Measurements from ENCODE around the gene USP4. TPM values are rescaled to one million over a fixed set of nuclear protein-coding genes. Genes with fewer than 3 reads are reported as not detected.
"Not testable (repeated sequence)": the region's sequence is repeated elsewhere in the genome, so short reads cannot be mapped to it uniquely, and the experiment has no call there.

USP4 gene
- total RNA-seq, 2 donors from 2014 or later = 90.9 to 105 TPM

DNA sequence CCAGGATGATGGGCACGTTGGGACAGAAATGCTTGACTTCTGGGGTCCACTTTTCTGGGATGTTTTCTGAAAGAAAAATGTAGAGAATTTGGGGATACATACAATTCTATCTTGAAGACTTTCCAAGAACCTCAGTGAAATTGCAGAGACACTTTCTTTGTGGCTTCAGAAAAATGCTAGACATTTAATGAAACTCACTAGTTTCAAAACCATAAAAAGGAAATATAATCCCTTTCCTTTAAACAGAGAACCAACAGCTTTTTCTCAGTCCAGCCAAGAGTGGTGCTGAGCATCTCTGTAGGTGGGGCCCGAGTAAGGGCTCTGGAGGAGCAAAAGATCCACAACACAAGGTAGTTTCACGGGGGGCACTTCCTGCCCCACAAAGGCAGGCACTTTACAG, 22.7 kb upstream of the USP4 start:
- DNase-seq (ENCODE audit: low spot score) (no peak), ATAC-seq (no peak)
- Mint-ChIP-seq H3K36me3 (peaks cover 4% of the 10 kb centered on the region), H3K27ac (peak overlapping the region in 1 of 2 donors; percentile 76), H3K9me3 (no peaks in the 10 kb centered on the region), H3K4me3 (no peak overlapping the region), H3K27me3 (no peaks in the 10 kb centered on the region), H3K4me1 (ENCODE audit: low read depth in 2 of 2) (peaks cover 7 to 8% of the 10 kb centered on the region in 2 donors)

DNA sequence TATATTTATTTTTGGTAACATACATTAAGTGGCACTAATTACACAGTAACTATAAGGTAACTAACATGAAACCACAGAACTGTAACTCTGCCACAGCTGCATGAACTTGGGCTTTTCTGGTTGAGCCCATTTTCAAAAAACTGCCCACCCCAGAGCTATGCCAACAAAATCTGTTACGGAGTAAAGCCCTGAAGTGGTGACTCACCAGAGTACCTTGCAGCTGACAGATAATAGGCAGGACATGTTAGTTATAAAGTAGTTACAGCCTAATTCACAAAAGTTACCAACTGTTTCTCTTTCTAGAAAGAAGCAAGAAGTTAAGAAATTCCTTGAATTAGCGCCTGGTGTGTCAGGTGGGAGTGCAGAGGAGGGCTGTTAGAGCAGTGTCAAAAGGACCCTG, 19.8 kb upstream of the USP4 start:
- Mint-ChIP-seq H3K4me3 (peak overlapping the region; percentile 96), H3K27ac (peak overlapping the region; percentile 89 to 92), H3K4me1 (ENCODE audit: low read depth in 2 of 2) (peaks cover 14% of the 10 kb centered on the region in 2 donors), H3K9me3 (no peaks in the 10 kb centered on the region), H3K27me3 (no peaks in the 10 kb centered on the region), H3K36me3 (peaks cover 4% of the 10 kb centered on the region)
- DNase-seq (ENCODE audit: low spot score) (no peak), ATAC-seq (no peak)

DNA sequence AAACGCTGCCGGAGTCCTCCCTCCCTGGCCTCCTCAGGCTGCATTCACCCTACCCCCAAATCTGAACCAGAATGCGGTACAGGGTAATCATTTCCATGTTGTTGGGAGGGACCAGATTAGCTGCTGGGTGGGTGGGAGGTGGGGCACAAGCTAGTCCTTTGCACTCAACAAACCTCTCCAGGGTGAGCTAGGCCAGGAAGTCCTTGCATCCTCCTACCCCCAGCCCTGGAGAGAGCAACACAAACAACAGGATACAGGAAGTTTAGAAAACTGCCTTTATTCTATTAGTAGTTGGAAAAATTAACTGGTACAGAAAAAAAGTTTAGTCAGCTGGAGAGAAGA, 19.0 kb upstream of the USP4 start:
- peaks cover 14 to 17% of the 10 kb centered on the region in 2 donors for H3K4me1 Mint-ChIP-seq (ENCODE audit: low read depth in 2 of 2)
- ATAC-seq = no peak
- H3K36me3 Mint-ChIP-seq = peaks cover 4% of the 10 kb centered on the region

DNA sequence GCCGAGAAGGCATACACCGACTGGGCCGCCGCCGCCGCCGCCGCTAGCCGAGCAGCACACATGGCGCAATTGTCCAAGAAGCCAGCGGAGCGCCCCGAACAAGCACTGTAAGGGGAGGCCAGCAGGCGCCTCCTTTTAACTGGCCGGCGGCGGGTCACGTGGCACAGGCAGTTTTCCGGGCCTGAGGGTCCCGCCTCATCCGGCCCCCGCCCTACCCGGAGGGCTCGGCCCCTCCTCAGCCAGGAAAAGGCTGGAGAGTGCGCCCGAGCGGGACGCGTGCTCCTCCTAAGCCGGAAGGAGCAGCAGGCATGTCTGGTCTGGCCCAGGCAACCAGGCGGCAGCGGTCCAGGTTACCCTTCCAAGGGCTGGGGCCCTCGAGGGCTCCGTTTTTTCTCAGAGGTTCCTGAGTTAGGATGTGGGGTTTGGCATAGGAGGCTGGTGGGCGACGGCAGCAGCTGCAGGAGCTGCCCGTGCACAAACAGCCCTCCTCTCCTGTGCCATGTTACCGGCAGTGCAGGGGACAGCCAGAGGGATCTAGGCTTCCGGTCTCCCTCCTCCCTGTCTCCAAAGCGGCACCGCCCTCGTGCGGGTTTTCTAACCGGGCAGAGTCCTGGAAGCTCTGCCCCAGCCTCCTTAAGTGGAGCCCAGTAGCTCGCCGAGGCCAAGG, 18.5 kb upstream of the USP4 start, which contains the start of gene GPX1:
Gene GPX1, minus strand, starts transcription at position 137 of the 667 bp plus-strand sequence. Its CDS starts 75 bp downstream, at position 62.
- Mint-ChIP-seq H3K36me3 (peaks cover 4% of the 10 kb centered on the region), H3K27me3 (no peaks in the 10 kb centered on the region), H3K9me3 (no peaks in the 10 kb centered on the region), H3K4me3 (peak within 1 kb of the TSS; percentile 96), H3K4me1 (ENCODE audit: low read depth in 2 of 2) (peaks cover 15 to 17% of the 10 kb centered on the region in 2 donors), H3K27ac (peak within 1 kb of the TSS; percentile 89 to 92)
- ATAC-seq = peak; percentile 95 to 96
- DNase-seq (ENCODE audit: low spot score) = peak; percentile 90

More for the DNA sequence above, 19.0 kb upstream of the USP4 start:
- no peaks in the 10 kb centered on the region for H3K27me3 Mint-ChIP-seq
- peak overlapping the region; percentile 89 to 92 for H3K27ac Mint-ChIP-seq
- H3K4me3 Mint-ChIP-seq = peak overlapping the region; percentile 96
- DNase-seq (ENCODE audit: low spot score) = no peak
- no peaks in the 10 kb centered on the region for H3K9me3 Mint-ChIP-seq

DNA sequence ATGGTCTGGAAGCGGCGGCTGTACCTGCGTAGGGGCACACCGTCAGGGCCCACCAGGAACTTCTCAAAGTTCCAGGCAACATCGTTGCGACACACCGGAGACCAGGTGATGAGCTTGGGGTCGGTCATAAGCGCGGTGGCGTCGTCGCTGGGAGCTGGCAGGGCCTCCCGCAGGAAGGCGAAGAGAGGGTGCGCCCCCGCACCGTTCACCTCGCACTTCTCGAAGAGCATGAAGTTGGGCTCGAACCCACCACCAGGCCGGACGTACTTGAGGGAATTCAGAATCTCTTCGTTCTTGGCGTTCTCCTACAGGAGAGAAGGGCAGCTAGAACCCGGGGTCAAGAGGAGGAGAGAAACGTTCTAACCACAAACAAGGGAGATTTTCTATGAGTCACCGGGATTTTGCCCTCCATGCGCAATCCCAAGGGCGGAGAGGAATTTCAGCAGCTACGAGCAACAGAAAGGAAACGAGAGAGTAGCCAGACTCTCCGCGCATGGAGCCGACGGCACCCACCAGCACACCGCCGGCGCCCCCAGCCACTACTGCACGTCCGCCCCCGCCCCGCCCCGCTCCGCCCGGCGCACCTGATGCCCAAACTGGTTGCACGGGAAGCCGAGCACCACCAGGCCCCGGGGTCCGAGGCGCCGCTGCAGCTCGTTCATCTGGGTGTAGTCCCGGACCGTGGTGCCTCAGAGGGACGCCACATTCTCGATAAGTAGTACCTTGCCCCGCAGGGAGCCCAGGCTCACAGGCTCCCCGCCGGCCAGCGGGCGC, 17.8 kb upstream of the USP4 start:
- H3K36me3 Mint-ChIP-seq, H3K27me3 Mint-ChIP-seq, H3K9me3 Mint-ChIP-seq: not testable (repeated sequence)
- ATAC-seq = peak; percentile 60 to 66
- Mint-ChIP-seq H3K4me3 (peak overlapping the region; percentile 96), H3K27ac (peak overlapping the region; percentile 89 to 92), H3K4me1 (ENCODE audit: low read depth in 2 of 2) (peaks cover 17 to 21% of the 10 kb centered on the region in 2 donors)
- peak; percentile 63 for DNase-seq (ENCODE audit: low spot score)

DNA sequence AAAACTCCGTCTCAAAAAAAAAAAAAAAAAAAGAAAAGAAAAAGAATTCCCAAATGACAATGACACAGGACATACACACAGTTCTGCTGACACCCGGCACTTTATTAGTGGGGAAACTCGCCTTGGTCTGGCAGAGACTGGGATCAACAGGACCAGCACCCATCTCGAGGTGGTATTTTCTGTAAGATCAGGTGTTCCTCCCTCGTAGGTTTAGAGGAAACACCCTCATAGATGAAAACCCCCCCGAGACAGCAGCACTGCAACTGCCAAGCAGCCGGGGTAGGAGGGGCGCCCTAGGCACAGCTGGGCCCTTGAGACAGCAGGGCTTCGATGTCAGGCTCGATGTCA, 17.2 kb upstream of the USP4 start:
- H3K4me1 Mint-ChIP-seq (ENCODE audit: low read depth in 2 of 2) = peaks cover 17 to 21% of the 10 kb centered on the region in 2 donors
- H3K27me3 Mint-ChIP-seq; ATAC-seq; H3K9me3 Mint-ChIP-seq; H3K36me3 Mint-ChIP-seq; DNase-seq (ENCODE audit: low spot score): not testable (repeated sequence)
- H3K27ac Mint-ChIP-seq = peak overlapping the region; percentile 89 to 92
- peak overlapping the region; percentile 96 for H3K4me3 Mint-ChIP-seq

DNA sequence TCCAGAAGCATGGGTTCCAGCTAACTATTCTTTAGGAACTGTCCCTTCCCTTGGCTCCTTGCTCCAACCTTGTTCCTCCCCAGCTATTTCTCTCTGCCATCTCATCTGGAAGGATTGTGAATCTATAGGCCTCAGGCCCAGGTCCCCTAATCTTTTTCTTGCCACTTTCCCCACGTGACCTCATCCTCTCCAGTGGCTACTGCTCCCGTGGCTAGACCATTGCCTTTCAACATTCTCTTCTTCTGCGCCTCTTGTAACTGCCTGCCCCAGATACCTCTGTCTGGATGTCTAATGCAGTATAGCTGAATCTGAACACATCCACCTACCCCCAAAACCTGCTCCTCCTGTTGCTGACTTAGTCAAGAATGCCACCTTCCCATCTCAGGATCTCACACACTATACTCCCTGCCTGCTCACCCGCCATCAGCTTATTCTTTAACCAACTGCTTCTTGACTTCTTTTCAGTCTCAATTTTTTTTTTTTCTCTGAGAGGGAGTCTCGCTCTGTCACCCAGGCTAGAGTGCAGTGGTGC, 13.1 kb upstream of the USP4 start:
- ATAC-seq = no peak
- no peak overlapping the region for H3K4me3 Mint-ChIP-seq
- no peaks in the 10 kb centered on the region for H3K27me3 Mint-ChIP-seq
- no peak for DNase-seq (ENCODE audit: low spot score)
- H3K9me3 Mint-ChIP-seq = no peaks in the 10 kb centered on the region
- H3K4me1 Mint-ChIP-seq (ENCODE audit: low read depth in 2 of 2) = peaks cover 18 to 29% of the 10 kb centered on the region in 2 donors
- H3K36me3 Mint-ChIP-seq = no peaks in the 10 kb centered on the region
- H3K27ac Mint-ChIP-seq = peak overlapping the region in 1 of 2 donors; percentile 52

DNA sequence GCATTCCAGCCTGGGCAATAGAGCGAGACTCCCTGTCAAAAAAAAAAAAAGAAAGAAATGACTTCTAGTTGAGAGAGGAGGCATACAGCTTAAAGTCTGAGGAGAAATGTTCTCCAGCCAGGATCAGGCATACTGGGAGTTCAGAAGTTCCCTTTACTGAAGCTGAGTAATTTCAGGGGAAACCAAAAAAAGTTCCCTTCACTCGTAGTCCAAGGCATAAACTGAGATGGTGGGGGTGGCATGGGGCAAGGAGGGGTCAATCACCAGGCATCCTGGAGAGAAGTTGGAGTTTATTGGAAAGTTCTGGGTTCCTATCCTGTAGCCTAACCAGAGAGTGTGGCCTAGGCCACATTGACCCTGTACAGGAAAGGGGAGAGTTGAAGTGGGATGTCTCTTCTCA, 12.4 kb upstream of the USP4 start:
- Mint-ChIP-seq H3K9me3 (no peaks in the 10 kb centered on the region), H3K27me3 (no peaks in the 10 kb centered on the region), H3K36me3 (no peaks in the 10 kb centered on the region), H3K27ac (peak overlapping the region; percentile 9 to 52), H3K4me3 (no peak overlapping the region), H3K4me1 (ENCODE audit: low read depth in 2 of 2) (peaks cover 14 to 25% of the 10 kb centered on the region in 2 donors)
- no peak for DNase-seq (ENCODE audit: low spot score)
- peak in 1 of 2 donors; percentile 34 for ATAC-seq

DNA sequence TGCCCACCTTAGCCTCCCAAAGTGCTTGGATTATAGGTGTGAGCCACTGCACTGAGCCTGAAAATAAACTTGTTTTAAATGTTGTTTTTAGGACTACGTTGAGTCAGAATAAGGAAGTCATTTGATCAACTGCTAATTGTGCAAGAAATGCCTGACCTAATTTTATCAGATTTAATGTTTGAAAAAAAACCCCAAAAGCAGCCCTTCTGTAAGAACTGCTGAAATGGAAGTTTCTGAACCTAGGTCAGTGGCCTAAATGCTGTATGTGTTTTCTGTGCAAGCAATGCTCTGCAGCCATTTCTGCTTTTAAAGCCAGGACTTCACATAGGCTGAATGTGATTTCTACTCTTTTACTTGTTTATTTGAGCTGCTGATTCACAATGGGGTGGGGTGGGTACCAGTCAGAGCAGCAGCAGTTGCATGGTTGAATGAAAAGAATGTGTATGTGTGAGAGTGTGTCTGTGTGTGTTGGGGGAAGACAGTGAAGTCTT, 11.7 kb upstream of the USP4 start:
- peak in 1 of 2 donors; percentile 24 for ATAC-seq
- Mint-ChIP-seq H3K9me3 (no peaks in the 10 kb centered on the region), H3K36me3 (no peaks in the 10 kb centered on the region), H3K4me1 (ENCODE audit: low read depth in 2 of 2) (peaks cover 12 to 21% of the 10 kb centered on the region in 2 donors), H3K27me3 (no peaks in the 10 kb centered on the region), H3K27ac (peak overlapping the region; percentile 9 to 52), H3K4me3 (peak overlapping the region; percentile 30)
- DNase-seq (ENCODE audit: low spot score) = no peak

DNA sequence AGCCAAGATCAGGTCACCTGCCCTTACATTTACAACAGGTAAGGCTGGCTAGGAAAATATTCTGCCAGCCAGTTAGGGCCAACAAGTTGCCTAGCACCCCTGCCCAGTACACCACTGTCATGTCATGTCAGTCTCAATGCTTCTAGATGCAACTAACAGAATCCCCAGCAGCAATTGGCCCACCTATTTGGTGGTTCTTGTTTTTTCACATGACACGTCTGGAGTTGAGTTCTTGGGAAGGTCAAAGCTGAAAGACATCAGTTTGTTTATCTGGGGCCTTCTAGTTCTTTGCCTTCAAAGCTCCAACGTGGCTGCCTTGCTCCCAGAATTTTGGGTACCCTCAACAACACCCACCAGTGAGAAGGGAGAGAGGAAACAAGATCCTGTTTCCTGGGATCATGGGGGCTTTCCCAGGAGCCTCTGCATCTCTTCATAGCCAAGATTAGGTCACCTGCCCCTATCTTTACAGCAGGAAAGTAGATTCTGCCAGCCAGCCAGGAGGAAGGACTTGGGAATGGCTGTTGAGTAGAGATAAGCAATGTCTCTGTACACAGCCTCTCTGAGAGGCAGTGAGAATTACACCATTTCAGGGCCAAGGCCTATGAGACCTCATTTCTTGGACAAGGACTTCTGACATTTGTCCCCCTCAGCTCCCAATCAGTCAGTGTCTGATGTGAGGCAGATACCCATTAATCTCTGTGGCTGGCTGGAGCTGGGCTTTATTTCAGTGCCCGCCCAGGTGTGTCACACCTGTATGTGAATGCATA, 9.7 kb upstream of the USP4 start:
- Mint-ChIP-seq H3K4me1 (ENCODE audit: low read depth in 2 of 2) (peaks cover 7 to 20% of the 10 kb centered on the region in 2 donors), H3K36me3 (no peaks in the 10 kb centered on the region), H3K27me3 (no peaks in the 10 kb centered on the region), H3K27ac (no peak overlapping the region), H3K9me3 (no peaks in the 10 kb centered on the region), H3K4me3 (no peak overlapping the region)
- ATAC-seq = no peak
- no peak for DNase-seq (ENCODE audit: low spot score)

DNA sequence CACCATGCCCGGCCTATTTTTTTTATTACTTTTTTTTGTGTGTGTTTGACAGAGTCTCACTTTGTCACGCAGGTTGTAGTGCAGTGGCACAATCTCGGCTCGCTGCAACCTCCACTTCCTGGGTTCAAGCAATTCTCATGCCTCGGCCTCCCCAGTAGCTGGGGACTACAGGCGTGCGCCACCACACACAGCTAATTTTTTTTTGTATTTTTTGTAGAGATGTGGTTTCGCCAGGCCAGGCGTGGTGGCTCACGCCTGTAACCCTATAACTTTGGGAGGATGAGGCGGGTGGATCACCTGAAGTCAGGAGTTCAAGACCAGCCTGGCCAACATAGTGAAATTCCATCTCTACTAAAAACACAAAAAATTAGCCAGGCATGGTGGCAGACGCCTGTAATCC, 8.5 kb upstream of the USP4 start:
- not testable (repeated sequence) for DNase-seq (ENCODE audit: low spot score); H3K9me3 Mint-ChIP-seq; H3K4me3 Mint-ChIP-seq; H3K36me3 Mint-ChIP-seq; H3K27me3 Mint-ChIP-seq; ATAC-seq; H3K27ac Mint-ChIP-seq
- peaks cover 4 to 20% of the 10 kb centered on the region in 2 donors for H3K4me1 Mint-ChIP-seq (ENCODE audit: low read depth in 2 of 2)

DNA sequence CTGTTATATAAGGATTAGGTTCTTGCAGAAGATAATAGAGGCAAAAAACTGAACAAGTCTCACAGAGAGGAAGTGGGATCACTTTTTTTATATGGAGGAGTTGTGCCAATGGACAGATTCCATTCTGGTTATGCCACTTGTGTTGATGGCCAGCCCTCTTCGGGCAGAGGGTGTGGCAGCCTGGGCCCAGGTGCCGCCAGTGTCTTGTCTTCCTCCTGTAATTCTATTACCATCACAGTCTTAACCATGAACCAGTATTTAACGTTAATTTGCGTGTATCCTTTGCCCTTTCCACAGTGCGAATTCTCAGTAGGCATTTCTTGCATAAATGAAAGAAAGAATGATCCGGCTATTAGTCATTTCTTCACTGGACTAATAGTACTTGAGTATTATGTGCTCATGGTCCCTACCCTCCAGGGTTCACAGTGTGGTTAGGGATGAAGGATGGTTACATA, 7.0 kb upstream of the USP4 start:
- Mint-ChIP-seq H3K4me3 (no peak overlapping the region), H3K9me3 (no peaks in the 10 kb centered on the region), H3K27me3 (no peaks in the 10 kb centered on the region), H3K36me3 (no peaks in the 10 kb centered on the region), H3K27ac (no peak overlapping the region), H3K4me1 (ENCODE audit: low read depth in 2 of 2) (peaks cover 6 to 17% of the 10 kb centered on the region in 2 donors)
- ATAC-seq (no peak), DNase-seq (ENCODE audit: low spot score) (no peak)

DNA sequence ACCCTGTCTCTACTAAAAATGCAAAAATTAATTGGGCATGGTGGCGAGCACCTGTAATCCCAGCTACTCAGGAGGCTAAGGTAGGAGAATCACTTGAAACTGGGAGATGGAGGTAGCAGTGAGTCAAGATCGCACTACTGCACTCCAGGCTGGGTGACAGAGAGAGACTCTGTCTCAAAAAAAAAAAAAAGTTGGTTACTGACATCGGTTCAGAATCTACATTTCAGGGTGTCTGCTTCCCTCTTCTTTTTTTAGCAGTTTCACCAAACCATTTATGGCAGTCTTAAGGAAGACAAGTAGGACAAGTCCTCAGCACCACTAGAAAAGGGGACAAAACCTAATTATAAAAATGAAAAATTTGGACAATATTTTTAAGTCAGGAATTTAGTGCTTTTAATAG, 3.3 kb upstream of the USP4 start:
- Mint-ChIP-seq H3K4me1 (ENCODE audit: low read depth in 2 of 2) (peaks cover 24 to 37% of the 10 kb centered on the region in 2 donors), H3K27ac (no peak overlapping the region), H3K4me3 (no peak overlapping the region), H3K27me3 (no peaks in the 10 kb centered on the region), H3K9me3 (no peaks in the 10 kb centered on the region), H3K36me3 (no peaks in the 10 kb centered on the region)
- ATAC-seq (no peak), DNase-seq (ENCODE audit: low spot score) (no peak)
